GM12872 (cell line): ENCODE data around the gene TRIM66.

Experiments used
- CTCF ChIP-seq: IDR thresholded peaks from 3 replicates; pipeline ENCODE4 v1.5.1; 2011; ENCODE audit warnings: low read depth, mild to moderate bottlenecking, low read length, moderate library complexity; ENCODE audit not compliant: insufficient read depth

Gene TRIM66

GRCh38 chr11:8567602-8568198, 114.8 kb downstream of the TRIM66 start:
- TF ChIP-seq CTCF, result no peak

GRCh38 chr11:8566613-8567210, 115.8 kb downstream of the TRIM66 start:
- peak; percentile 36; the same call in 1 of the 3 replicates for TF ChIP-seq CTCF

- 0 out of 3 replicates have a peak, but pooled peaks have one; percentile 1 for TF ChIP-seq CTCF
These were observed 117.9 kb downstream of the TRIM66 start for GRCh38 chr11:8564526-8564925.
